Hematopoietic multipotent progenitor cell treated with erythropoietin and hydrocortisone succinate and interleukin-3 and kit ligand, for 15 days (in vitro differentiated cells): Measurements from ENCODE around the gene ABCC3.
"Not testable (repeated sequence)": the region's sequence is repeated elsewhere in the genome, so short reads cannot be mapped to it uniquely, and the experiment has no call there.

Experiments
- DNase-seq: peaks from one replicate; pipeline ENCODE4 v3.0.0-alpha.2; 2015; ENCODE audit warnings: low spot score

Gene ABCC3

GRCh38 chr17:50707289-50708049, 72.8 kb downstream of the ABCC3 start, which contains the start of gene ANKRD40:
Gene ANKRD40 (minus strand): TSS chr17:50707914. CDS start chr17:50707654, 260 bp downstream.
- peak; percentile 88 for DNase-seq

- DNase-seq: peak; percentile 49
These were observed 73.6 kb downstream of the ABCC3 start for GRCh38 chr17:50708050-50709000.

- not testable (repeated sequence) for DNase-seq
These were observed 74.4 kb downstream of the ABCC3 start for GRCh38 chr17:50709053-50709452.

- no peak for DNase-seq
These were observed 75.3 kb downstream of the ABCC3 start for GRCh38 chr17:50710025-50710424.

- no peak for DNase-seq
These were observed 76.0 kb downstream of the ABCC3 start for GRCh38 chr17:50710650-50711049.

- DNase-seq: no peak
These were observed 78.0 kb downstream of the ABCC3 start for GRCh38 chr17:50712641-50713040.

GRCh38 chr17:50715471-50715870, 80.8 kb downstream of the ABCC3 start:
- DNase-seq: no peak

GRCh38 chr17:50719144-50719923, 84.7 kb downstream of the ABCC3 start, which contains the start of gene LUC7L3:
Gene LUC7L3 (plus strand): TSS chr17:50719603. CDS start chr17:50719733, 130 bp downstream.
- DNase-seq: peak; percentile 96

- peak; percentile 34 for DNase-seq
These were observed 85.5 kb downstream of the ABCC3 start for GRCh38 chr17:50719924-50720794.

- peak; percentile 59 for DNase-seq
These were observed 86.7 kb downstream of the ABCC3 start for GRCh38 chr17:50721194-50722010.

- no peak for DNase-seq
These were observed 88.1 kb downstream of the ABCC3 start for GRCh38 chr17:50722746-50723145.

- DNase-seq: not testable (repeated sequence)
These were observed 89.9 kb downstream of the ABCC3 start for GRCh38 chr17:50724622-50725021.

- DNase-seq: no peak
These were observed 91.3 kb downstream of the ABCC3 start for GRCh38 chr17:50725769-50726655.

GRCh38 chr17:50728112-50728429, 93.4 kb downstream of the ABCC3 start:
- DNase-seq: no peak

- no peak for DNase-seq
These were observed 94.4 kb downstream of the ABCC3 start for GRCh38 chr17:50728881-50729765.

- DNase-seq: peak; percentile 69
These were observed 97.1 kb downstream of the ABCC3 start for GRCh38 chr17:50731575-50732460.

GRCh38 chr17:50735287-50735686, 100.6 kb downstream of the ABCC3 start:
- no peak for DNase-seq
